ENCODE data around the gene ELF3. TPM values are rescaled to one million over a fixed set of nuclear protein-coding genes. Genes with fewer than 3 reads are reported as not detected.

Gene ELF3
- total and polyA plus RNA-seq, 5 donors = 0.11 to 3.4 (median 0.23) TPM; not detected in 1

DNA sequence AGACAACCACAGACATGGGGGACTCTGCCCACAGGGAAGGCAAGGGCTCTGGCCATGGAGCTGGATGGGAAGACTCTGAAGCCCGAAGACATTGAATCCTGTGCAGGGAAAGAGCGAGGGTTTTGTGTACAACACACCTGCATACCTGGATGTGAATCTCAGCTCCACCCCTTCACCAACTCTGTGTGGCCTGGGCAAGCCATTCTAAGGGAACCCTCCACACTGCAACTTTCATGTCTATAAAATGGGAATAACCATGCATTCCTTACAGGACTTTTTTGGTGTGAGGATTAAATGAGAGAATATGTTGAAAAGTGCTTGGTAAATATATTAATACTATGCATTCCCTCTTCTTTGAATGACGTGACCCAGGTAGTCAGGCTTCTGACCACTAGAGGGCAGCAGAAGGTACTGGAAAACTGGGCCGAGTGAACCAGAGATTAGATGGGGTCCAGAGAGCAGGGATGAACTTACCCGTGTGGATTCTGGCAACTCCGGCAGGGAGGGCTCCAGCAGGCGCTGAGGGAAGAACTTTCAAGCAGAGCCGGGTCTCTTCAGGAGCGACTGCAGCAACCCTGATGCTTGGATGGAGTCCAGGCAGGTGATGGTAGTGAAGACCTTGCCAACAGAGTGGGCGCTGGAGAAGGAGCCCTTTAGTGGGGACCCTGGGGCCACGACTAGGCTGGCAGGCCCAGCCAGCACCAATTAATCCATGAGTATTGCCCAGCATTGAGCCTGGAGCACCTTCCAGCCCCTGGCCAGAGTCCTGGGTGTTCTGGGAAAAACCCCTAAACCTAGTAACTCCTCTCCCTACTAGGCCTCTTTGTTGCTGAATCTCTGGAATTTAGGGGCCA lies 834 bp upstream of the ELF3 start:
- peak; percentile 68 to 75 for ATAC-seq
- intact Hi-C loops (cut with DNase I) = loop anchor here (2.0 to 5.0 kb wide), 4 partner anchors 108 to 128 kb away; partner anchors contain the start of gene GPR37L1 (in 1 of the 4)
- no peaks in the 10 kb centered on the region for H3K9me3 ChIP-seq (ENCODE audit: control insufficient read depth, low read length)
- H3K27me3 ChIP-seq (ENCODE audit: control insufficient read depth, insufficient read depth) = no peaks in the 10 kb centered on the region
- DNase-seq = peak; percentile 46 to 79 (median 63)
- H3K4me3 ChIP-seq (ENCODE audit: low read length) = no peak overlapping the region
- 20% methylated on average over 11 of the region's 11 CpGs for WGBS
- H3K27ac ChIP-seq (ENCODE audit: low read length) = no peak overlapping the region
- H3K4me1 ChIP-seq (ENCODE audit: control insufficient read depth, insufficient read depth, low read length) = no peaks in the 10 kb centered on the region

DNA sequence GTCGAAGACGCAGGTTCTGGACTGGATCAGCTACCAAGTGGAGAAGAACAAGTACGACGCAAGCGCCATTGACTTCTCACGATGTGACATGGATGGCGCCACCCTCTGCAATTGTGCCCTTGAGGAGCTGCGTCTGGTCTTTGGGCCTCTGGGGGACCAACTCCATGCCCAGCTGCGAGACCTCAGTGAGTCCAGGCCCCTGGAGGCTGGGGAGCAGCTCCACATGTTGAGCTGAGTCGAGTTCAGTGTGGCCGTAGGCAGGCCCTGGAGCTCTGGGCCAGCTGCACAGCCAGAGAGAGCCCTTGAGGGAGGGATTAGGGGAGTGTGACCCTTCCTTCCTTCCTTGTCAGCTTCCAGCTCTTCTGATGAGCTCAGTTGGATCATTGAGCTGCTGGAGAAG lies 1.6 kb downstream of the ELF3 start:
- Histone ChIP-seq H3K27me3 (ENCODE audit: control insufficient read depth, insufficient read depth) (no peaks in the 10 kb centered on the region), H3K4me1 (ENCODE audit: control insufficient read depth, insufficient read depth, low read length) (no peaks in the 10 kb centered on the region), H3K27ac (ENCODE audit: low read length) (no peak overlapping the region), H3K9me3 (ENCODE audit: control insufficient read depth, low read length) (no peaks in the 10 kb centered on the region), H3K4me3 (ENCODE audit: low read length) (no peak overlapping the region)
- WGBS = 90% methylated on average over 11 of the region's 11 CpGs
- DNase-seq (no peak), ATAC-seq (no peak)
- intact Hi-C loops (cut with DNase I) = loop anchor here in 1 of 4 donors (2.0 kb wide), 1 partner anchor 107 kb away; no protein-coding TSS in a partner anchor

DNA sequence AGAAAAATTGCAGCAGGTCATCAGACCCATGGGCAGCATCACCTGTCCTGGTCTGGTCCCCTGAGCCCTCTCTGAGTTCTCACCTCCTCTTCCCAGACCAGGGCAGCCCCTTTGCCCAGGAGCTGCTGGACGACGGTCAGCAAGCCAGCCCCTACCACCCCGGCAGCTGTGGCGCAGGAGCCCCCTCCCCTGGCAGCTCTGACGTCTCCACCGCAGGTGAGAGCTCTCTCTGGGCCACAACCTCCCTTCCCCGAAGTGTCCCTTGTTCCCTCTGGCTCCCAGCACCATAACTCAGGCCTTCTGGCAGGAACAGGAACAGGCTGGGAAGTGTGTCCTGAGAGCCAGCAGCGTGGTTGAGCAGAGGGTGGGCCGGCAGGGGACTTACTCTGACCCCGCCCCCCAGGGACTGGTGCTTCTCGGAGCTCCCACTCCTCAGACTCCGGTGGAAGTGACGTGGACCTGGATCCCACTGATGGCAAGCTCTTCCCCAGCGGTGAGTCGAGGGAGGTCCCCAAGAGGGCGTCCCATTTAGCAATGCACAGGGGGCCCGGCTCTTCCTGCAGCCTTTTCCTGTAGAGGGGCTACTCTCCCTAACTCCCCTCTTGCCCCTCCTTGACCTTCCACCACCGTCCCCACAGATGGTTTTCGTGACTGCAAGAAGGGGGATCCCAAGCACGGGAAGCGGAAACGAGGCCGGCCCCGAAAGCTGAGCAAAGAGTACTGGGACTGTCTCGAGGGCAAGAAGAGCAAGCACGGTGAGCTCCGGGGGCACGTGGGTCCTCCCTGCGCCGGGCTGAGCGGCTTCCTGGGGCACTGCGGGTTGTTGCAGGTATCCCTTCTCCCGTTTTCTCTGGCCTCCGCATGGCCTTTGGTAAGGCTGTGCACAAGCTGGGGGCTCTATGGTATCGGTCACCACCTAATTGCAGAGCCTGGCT lies 2.4 kb downstream of the ELF3 start:
- H3K4me1 ChIP-seq (ENCODE audit: control insufficient read depth, insufficient read depth, low read length) = no peaks in the 10 kb centered on the region
- 83% methylated on average over 35 of the region's 35 CpGs for WGBS
- no peak overlapping the region for H3K4me3 ChIP-seq (ENCODE audit: low read length)
- H3K27me3 ChIP-seq (ENCODE audit: control insufficient read depth, insufficient read depth) = no peaks in the 10 kb centered on the region
- H3K27ac ChIP-seq (ENCODE audit: low read length) = no peak overlapping the region
- ATAC-seq = no peak
- H3K9me3 ChIP-seq (ENCODE audit: control insufficient read depth, low read length) = no peaks in the 10 kb centered on the region
- no peak for DNase-seq
- intact Hi-C loops (cut with DNase I) = no loop called here

DNA sequence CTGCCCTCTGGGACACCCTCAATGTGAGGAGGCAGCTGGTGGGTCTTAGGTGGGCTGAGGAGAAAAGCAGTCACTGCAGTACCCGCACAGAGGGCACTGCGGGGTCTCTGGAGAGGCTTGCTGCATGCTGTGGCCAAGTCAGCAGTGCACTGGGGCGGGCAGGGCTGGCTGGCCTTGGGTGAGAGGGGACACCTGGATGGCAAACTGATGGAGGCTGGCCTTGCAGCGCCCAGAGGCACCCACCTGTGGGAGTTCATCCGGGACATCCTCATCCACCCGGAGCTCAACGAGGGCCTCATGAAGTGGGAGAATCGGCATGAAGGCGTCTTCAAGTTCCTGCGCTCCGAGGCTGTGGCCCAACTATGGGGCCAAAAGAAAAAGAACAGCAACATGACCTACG lies 3.2 kb downstream of the ELF3 start:
- intact Hi-C loops (cut with DNase I) = no loop called here
- 95% methylated on average over 12 of the region's 12 CpGs for WGBS
- no peak for DNase-seq
- no peaks in the 10 kb centered on the region for H3K4me1 ChIP-seq (ENCODE audit: control insufficient read depth, insufficient read depth, low read length)
- no peaks in the 10 kb centered on the region for H3K9me3 ChIP-seq (ENCODE audit: control insufficient read depth, low read length)
- no peak overlapping the region for H3K27ac ChIP-seq (ENCODE audit: low read length)
- no peak overlapping the region for H3K4me3 ChIP-seq (ENCODE audit: low read length)
- no peaks in the 10 kb centered on the region for H3K27me3 ChIP-seq (ENCODE audit: control insufficient read depth, insufficient read depth)
- ATAC-seq = no peak

DNA sequence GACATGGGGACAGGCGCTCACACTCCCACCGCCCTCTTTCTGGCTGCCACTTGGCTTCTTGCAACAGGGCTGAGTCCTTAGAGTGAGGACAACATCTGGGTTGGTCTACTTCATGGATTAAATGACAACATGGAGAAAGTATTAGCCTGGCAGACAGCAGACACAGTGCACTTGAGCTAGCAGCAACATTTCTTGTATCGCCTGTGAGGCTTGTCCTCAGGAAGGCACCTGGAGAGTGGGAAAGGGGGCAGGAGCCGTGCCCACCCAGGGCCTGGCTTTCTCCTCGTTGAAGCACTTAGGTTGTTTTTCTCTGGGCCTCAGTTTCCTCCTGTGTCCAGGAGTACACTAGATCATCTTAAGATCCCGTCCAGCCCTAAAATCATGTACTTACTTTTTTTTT lies 3.7 kb downstream of the ELF3 start:
- Histone ChIP-seq H3K4me1 (ENCODE audit: control insufficient read depth, insufficient read depth, low read length) (no peaks in the 10 kb centered on the region), H3K9me3 (ENCODE audit: control insufficient read depth, low read length) (no peaks in the 10 kb centered on the region), H3K27ac (ENCODE audit: low read length) (no peak overlapping the region), H3K27me3 (ENCODE audit: control insufficient read depth, insufficient read depth) (no peaks in the 10 kb centered on the region), H3K4me3 (ENCODE audit: low read length) (no peak overlapping the region)
- WGBS = 93% methylated on average over 6 of the region's 6 CpGs
- DNase-seq (no peak), ATAC-seq (no peak)
- intact Hi-C loops (cut with DNase I) = no loop called here

DNA sequence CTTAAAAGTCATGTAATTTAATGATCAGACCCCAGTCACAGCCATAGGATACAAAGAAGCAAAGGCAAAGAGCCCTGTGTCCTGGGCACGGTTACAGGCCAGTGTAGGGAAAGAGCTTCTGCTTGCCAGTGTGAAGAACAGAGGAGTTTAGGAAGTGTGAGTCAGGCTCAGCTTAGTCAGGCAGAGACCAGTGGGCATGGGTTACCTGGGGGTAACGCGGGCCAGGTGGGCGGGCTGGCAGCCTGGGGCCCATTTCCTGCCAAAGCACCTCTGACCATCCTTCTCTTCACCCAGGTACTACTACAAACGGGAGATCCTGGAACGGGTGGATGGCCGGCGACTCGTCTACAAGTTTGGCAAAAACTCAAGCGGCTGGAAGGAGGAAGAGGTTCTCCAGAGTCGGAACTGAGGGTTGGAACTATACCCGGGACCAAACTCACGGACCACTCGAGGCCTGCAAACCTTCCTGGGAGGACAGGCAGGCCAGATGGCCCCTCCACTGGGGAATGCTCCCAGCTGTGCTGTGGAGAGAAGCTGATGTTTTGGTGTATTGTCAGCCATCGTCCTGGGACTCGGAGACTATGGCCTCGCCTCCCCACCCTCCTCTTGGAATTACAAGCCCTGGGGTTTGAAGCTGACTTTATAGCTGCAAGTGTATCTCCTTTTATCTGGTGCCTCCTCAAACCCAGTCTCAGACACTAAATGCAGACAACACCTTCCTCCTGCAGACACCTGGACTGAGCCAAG lies 4.7 kb downstream of the ELF3 start:
- Histone ChIP-seq H3K9me3 (ENCODE audit: control insufficient read depth, low read length) (no peaks in the 10 kb centered on the region), H3K4me1 (ENCODE audit: control insufficient read depth, insufficient read depth, low read length) (no peaks in the 10 kb centered on the region), H3K27ac (ENCODE audit: low read length) (no peak overlapping the region), H3K4me3 (ENCODE audit: low read length) (no peak overlapping the region), H3K27me3 (ENCODE audit: control insufficient read depth, insufficient read depth) (no peaks in the 10 kb centered on the region)
- intact Hi-C loops (cut with DNase I) = no loop called here
- ATAC-seq = no peak
- DNase-seq = no peak
- 88% methylated on average over 17 of the region's 17 CpGs for WGBS

DNA sequence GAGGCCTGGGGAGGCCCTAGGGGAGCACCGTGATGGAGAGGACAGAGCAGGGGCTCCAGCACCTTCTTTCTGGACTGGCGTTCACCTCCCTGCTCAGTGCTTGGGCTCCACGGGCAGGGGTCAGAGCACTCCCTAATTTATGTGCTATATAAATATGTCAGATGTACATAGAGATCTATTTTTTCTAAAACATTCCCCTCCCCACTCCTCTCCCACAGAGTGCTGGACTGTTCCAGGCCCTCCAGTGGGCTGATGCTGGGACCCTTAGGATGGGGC lies 5.2 kb downstream of the ELF3 start:
- no peak for ATAC-seq
- H3K27ac ChIP-seq (ENCODE audit: low read length) = no peak overlapping the region
- H3K27me3 ChIP-seq (ENCODE audit: control insufficient read depth, insufficient read depth) = no peaks in the 10 kb centered on the region
- H3K9me3 ChIP-seq (ENCODE audit: control insufficient read depth, low read length) = no peaks in the 10 kb centered on the region
- H3K4me1 ChIP-seq (ENCODE audit: control insufficient read depth, insufficient read depth, low read length) = no peaks in the 10 kb centered on the region
- DNase-seq = no peak
- no peak overlapping the region for H3K4me3 ChIP-seq (ENCODE audit: low read length)
- WGBS = 89% methylated on average over 3 of the region's 3 CpGs
- intact Hi-C loops (cut with DNase I) = no loop called here

DNA sequence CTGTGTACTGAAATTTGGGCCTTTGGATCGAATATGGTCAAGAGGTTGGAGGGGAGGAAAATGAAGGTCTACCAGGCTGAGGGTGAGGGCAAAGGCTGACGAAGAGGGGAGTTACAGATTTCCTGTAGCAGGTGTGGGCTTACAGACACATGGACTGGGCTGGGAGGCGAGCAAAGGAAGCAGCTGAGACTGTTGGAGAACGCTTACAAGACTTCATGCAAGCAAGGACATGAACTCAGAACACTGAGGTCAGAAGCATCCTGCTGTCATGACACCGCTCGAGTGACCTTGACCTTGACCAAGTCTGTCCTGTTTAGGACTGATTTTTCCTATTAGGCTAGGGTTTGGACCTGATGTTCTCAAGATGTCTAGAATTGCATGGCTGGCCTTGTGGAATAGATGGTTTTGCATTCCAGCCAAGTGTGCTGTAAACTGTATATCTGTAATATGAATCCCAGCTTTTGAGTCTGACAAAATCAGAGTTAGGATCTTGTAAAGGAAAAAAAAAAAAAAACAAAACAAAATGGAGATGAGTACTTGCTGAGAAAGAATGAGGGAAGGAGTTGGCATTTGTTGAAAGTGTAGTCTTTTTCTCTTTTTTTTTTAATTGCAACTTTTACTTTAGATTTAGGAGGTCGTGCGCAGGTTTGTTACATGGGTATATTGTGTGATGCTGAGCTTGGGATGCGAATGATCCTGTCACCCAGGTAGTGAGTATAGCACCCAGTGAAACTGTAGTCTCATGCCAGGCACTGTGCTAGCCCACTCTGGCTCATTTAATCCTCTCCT lies 5.8 kb downstream of the ELF3 start:
- WGBS = 89% methylated on average over 9 of the region's 9 CpGs
- Histone ChIP-seq H3K4me1 (ENCODE audit: control insufficient read depth, insufficient read depth, low read length) (no peaks in the 10 kb centered on the region), H3K4me3 (ENCODE audit: low read length) (no peak overlapping the region), H3K27ac (ENCODE audit: low read length) (no peak overlapping the region), H3K27me3 (ENCODE audit: control insufficient read depth, insufficient read depth) (no peaks in the 10 kb centered on the region), H3K9me3 (ENCODE audit: control insufficient read depth, low read length) (no peaks in the 10 kb centered on the region)
- DNase-seq (no peak), ATAC-seq (no peak)
- intact Hi-C loops (cut with DNase I) = no loop called here

DNA sequence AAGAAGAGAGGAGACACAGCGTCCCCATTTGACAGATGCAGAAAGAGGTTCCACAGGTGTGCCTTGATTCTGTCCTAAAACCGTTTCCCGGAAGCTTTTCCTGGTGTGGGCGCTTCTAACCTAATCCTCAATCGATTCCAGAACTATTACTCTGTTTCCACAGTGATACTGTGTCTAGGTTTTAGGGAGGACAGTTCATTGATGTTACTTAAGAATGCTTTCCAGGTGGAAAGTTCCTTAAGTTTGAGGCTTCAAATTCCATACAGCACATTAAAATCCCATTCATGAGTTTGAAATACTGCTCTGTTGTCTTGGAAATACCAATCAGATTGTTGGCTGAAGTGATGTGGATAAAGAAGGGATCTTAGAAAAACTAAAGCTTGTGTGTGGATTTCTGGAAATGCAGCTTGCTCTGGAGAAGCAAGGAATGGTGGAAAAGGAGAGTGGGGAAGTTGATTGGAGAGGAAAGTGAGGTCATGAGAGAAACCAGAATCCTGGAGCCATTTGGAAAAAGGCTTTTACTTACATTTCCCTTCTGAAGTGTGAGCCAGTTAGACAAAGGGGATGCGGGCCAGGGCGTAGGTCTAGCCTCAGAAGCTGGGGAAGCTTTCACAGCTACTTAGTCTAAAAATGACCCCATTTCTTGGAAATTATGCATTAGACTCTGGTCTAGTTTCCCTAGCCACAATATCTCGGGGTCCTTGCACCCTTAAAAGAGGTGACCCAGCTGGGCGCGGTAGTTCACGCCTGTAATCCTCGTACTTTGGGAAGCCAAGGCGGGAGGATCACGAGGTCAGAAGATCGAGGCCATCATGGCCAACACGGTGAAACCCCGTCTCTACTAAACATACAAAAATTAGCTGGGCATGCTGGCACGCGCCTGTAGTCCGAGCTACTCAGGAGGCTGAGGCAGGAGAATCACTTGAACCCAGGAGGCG lies 6.7 kb downstream of the ELF3 start:
- no peak for ATAC-seq
- Histone ChIP-seq H3K4me3 (ENCODE audit: low read length) (no peak overlapping the region), H3K4me1 (ENCODE audit: control insufficient read depth, insufficient read depth, low read length) (no peaks in the 10 kb centered on the region), H3K9me3 (ENCODE audit: control insufficient read depth, low read length) (no peaks in the 10 kb centered on the region), H3K27ac (ENCODE audit: low read length) (no peak overlapping the region), H3K27me3 (ENCODE audit: control insufficient read depth, insufficient read depth) (no peaks in the 10 kb centered on the region)
- no peak for DNase-seq
- intact Hi-C loops (cut with DNase I) = no loop called here
- 92% methylated on average over 21 of the region's 21 CpGs for whole genome bisulfite sequencing
